Omental fat pad (tissue), 4 donors: ENCODE data around the gene CAPZB. TPM values are rescaled to one million over a fixed set of nuclear protein-coding genes. Genes with fewer than 3 reads are reported as not detected.

Experiments
- ATAC-seq: fragments of 150-250 bp; one replicate; pipeline ENCODE4 v1.9.1; 2016; ENCODE audit warnings: mild to moderate bottlenecking, moderate library complexity; ENCODE audit not compliant: low FRiP score
- DNase-seq: peaks from one replicate; pipeline ENCODE4 v3.0.0-alpha.2; 2019; ENCODE audit warnings: low spot score
- CTCF ChIP-seq, 3 donors: fragments of 450-650 bp; IDR thresholded peaks; one replicate each; pipeline ENCODE4 v1.5.1; 2016 to 2017; ENCODE audit warnings: antibody characterized with exemption in 3 of 3, mild to moderate bottlenecking in 3 of 3, moderate library complexity in 2 of 3
- total RNA-seq, 4 donors: library from RNA; depleted of rRNA; stranded (reverse); fragments of >200 nt; gene quantifications; one replicate each; pipeline ENCODE4 v1.1.0, GENCODE V29; 2016

The CAPZB gene
- total RNA-seq, 4 donors from 2014 or later, result 98.0 to 130 (median 120) TPM

GRCh38 chr1:19427087-19427781 is 58.1 kb downstream of the CAPZB start:
- DNase-seq, result no peak
- ATAC-seq, result no peak
- TF ChIP-seq CTCF (IDR thresholded peaks at IDR 0.05), result no peak

- TF ChIP-seq CTCF (IDR thresholded peaks at IDR 0.05), result no peak
- DNase-seq (no peak), ATAC-seq (no peak)
These were observed 58.8 kb downstream of the CAPZB start for GRCh38 chr1:19426294-19427086.

- no peak for ATAC-seq
- no peak for DNase-seq
- no peak for TF ChIP-seq CTCF (IDR thresholded peaks at IDR 0.05)
These were observed 59.6 kb downstream of the CAPZB start for GRCh38 chr1:19425646-19426239.

GRCh38 chr1:19424651-19425570 is 60.4 kb downstream of the CAPZB start:
- ATAC-seq, result no peak
- no peak for DNase-seq
- TF ChIP-seq CTCF (IDR thresholded peaks at IDR 0.05), result no peak

GRCh38 chr1:19423130-19423529 is 62.2 kb downstream of the CAPZB start:
- ATAC-seq, result no peak
- DNase-seq, result no peak

More at GRCh38 chr1:19423130-19423529, 62.2 kb downstream of the CAPZB start:
- no peak for TF ChIP-seq CTCF (IDR thresholded peaks at IDR 0.05)
